ENCODE data around the gene ANKFN1. TPM values are rescaled to one million over a fixed set of nuclear protein-coding genes. Genes with fewer than 3 reads are reported as not detected.

Gene ANKFN1
- total and polyA plus RNA-seq, 2 of the 13 experiments (the other 11 are each of a cell fraction or from before 2014, with no cell fraction given): not detected

DNA sequence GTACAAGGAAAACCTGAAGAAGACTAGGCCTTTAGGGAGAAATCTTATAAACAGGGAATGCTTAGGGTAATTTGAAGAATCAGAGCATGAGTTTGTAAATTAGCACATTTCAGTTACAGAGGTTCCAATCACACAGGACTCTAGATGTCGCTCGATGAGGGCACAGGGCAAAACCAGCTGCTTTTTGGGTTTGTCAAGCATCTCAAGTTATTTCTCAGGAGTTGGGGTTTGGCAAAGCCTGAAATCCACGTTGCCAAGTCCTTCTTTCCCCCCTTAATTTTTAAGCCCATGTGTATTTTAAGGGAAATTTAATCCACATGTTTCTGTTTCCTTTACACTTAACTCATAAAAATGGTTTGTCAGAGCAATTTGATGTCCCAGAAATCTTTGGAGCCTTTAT lies 146.9 kb downstream of the ANKFN1 start:
- Histone ChIP-seq H3K79me2 (ENCODE audit: insufficient read depth, low read length) (no peaks in the 10 kb centered on the region), H3K4me3 (replicated peaks in 1 of 3; ENCODE audit: insufficient read depth in 1 of 3, low read depth in 2 of 3, low read length in 3 of 3) (no peak overlapping the region), H3K36me3 (replicated peaks in 1 of 2; ENCODE audit: control insufficient read depth in 1 of 2, insufficient read depth in 2 of 2, low read length in 2 of 2) (no peaks in the 10 kb centered on the region), H3K4me1 (ENCODE audit: insufficient read depth, low read length) (no peaks in the 10 kb centered on the region), H2AFZ (ENCODE audit: low read length) (no peak overlapping the region), H3K9ac (ENCODE audit: insufficient read depth, low read depth, low read length) (no peak overlapping the region), H3K27ac (ENCODE audit: extremely low read length, insufficient read depth, low read length) (no peak overlapping the region), H4K20me1 (ENCODE audit: insufficient read depth, low read length) (no peaks in the 10 kb centered on the region), H3K4me2 (ENCODE audit: low read depth, low read length) (no peak overlapping the region), H3K9me3 (ENCODE audit: low read length) (no peaks in the 10 kb centered on the region), H3K27me3 (ENCODE audit: control insufficient read depth in 1 of 2, insufficient read depth in 2 of 2, low read length in 2 of 2) (no peaks in the 10 kb centered on the region)
- 1% methylated on average over 3 of the region's 3 CpGs for WGBS (ENCODE audit: low lambda C conversion rate)
- CTCF ChIA-PET (ENCODE audit: low intra/inter-chr PET ratio, low total read pairs): no interaction called here
- no TSS peak for BruUV-seq (replicated peaks)
- no peak for TF ChIP-seq ZNF660 (CRISPR knock-in tag; IDR thresholded peaks at IDR 0.05; ENCODE audit: borderline replicate concordance, low read depth)
- TF ChIP-seq, protein P1, sequence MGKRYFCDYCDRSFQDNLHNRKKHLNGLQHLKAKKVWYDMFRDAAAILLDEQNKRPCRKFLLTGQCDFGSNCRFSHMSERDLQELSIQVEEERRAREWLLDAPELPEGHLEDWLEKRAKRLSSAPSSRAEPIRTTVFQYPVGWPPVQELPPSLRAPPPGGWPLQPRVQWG (CRISPR knock-in tag; IDR thresholded peaks at IDR 0.05; ENCODE audit: borderline replicate concordance, low read depth): no peak
- no peak for TF ChIP-seq ONECUT2 (CRISPR knock-in tag; IDR thresholded peaks at IDR 0.05)
- intact Hi-C loops (cut with micrococcal nuclease; ENCODE audit: unreplicated experiment): no loop called here
- in situ Hi-C loops (cut with HindIII; ENCODE audit: extremely low pct_ligation_motif_present, low pct_unique_long_range_greater_than_20kb): no loop called here
- no peak for ATAC-seq
- FAIRE-seq: no peak
- DNase-seq (ENCODE audit: low spot score): no peak
- POLR2A ChIA-PET: no interaction called here

- Histone ChIP-seq H3K79me2 (ENCODE audit: insufficient read depth, low read length) (no peaks in the 10 kb centered on the region), H3K27me3 (ENCODE audit: control insufficient read depth in 1 of 2, insufficient read depth in 2 of 2, low read length in 2 of 2) (no peaks in the 10 kb centered on the region), H3K4me2 (ENCODE audit: low read depth, low read length) (no peak overlapping the region), H3K4me3 (replicated peaks in 1 of 3; ENCODE audit: insufficient read depth in 1 of 3, low read depth in 2 of 3, low read length in 3 of 3) (no peak overlapping the region), H3K36me3 (replicated peaks in 1 of 2; ENCODE audit: control insufficient read depth in 1 of 2, insufficient read depth in 2 of 2, low read length in 2 of 2) (no peaks in the 10 kb centered on the region), H2AFZ (ENCODE audit: low read length) (no peak overlapping the region), H3K4me1 (ENCODE audit: insufficient read depth, low read length) (no peaks in the 10 kb centered on the region), H3K9me3 (ENCODE audit: low read length) (no peaks in the 10 kb centered on the region), H4K20me1 (ENCODE audit: insufficient read depth, low read length) (no peaks in the 10 kb centered on the region), H3K27ac (ENCODE audit: extremely low read length, insufficient read depth, low read length) (no peak overlapping the region), H3K9ac (ENCODE audit: insufficient read depth, low read depth, low read length) (no peak overlapping the region)
- in situ Hi-C loops (cut with HindIII; ENCODE audit: extremely low pct_ligation_motif_present, low pct_unique_long_range_greater_than_20kb) (no loop called here), intact Hi-C loops (cut with micrococcal nuclease; ENCODE audit: unreplicated experiment) (no loop called here)
- no peak for DNase-seq (ENCODE audit: low spot score)
- no TSS peak for BruUV-seq (replicated peaks)
- ChIA-PET CTCF (ENCODE audit: low intra/inter-chr PET ratio, low total read pairs) (no interaction called here), POLR2A (no interaction called here)
- WGBS (ENCODE audit: low lambda C conversion rate): 3% methylated on average over 1 of the region's 1 CpG
- ATAC-seq: no peak
- FAIRE-seq: no peak
- TF ChIP-seq, protein P2, sequence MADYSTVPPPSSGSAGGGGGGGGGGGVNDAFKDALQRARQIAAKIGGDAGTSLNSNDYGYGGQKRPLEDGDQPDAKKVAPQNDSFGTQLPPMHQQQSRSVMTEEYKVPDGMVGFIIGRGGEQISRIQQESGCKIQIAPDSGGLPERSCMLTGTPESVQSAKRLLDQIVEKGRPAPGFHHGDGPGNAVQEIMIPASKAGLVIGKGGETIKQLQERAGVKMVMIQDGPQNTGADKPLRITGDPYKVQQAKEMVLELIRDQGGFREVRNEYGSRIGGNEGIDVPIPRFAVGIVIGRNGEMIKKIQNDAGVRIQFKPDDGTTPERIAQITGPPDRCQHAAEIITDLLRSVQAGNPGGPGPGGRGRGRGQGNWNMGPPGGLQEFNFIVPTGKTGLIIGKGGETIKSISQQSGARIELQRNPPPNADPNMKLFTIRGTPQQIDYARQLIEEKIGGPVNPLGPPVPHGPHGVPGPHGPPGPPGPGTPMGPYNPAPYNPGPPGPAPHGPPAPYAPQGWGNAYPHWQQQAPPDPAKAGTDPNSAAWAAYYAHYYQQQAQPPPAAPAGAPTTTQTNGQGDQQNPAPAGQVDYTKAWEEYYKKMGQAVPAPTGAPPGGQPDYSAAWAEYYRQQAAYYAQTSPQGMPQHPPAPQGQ (CRISPR knock-in tag; IDR thresholded peaks at IDR 0.05; ENCODE audit: borderline replicate concordance): no peak
- TF ChIP-seq ZNF563 (CRISPR knock-in tag; IDR thresholded peaks at IDR 0.05): no peak
- no peak for TF ChIP-seq GPN1 (CRISPR knock-in tag; IDR thresholded peaks at IDR 0.05; ENCODE audit: borderline replicate concordance)
- TF ChIP-seq, protein P3, sequence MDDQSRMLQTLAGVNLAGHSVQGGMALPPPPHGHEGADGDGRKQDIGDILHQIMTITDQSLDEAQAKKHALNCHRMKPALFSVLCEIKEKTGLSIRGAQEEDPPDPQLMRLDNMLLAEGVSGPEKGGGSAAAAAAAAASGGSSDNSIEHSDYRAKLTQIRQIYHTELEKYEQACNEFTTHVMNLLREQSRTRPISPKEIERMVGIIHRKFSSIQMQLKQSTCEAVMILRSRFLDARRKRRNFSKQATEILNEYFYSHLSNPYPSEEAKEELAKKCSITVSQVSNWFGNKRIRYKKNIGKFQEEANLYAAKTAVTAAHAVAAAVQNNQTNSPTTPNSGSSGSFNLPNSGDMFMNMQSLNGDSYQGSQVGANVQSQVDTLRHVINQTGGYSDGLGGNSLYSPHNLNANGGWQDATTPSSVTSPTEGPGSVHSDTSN (CRISPR knock-in tag; IDR thresholded peaks at IDR 0.05; ENCODE audit: borderline replicate concordance): no peak
- TF ChIP-seq ZXDC (CRISPR knock-in tag; IDR thresholded peaks at IDR 0.05): no peak
- TF ChIP-seq RNF2 (conservative IDR thresholded peaks at IDR 0.05; ENCODE audit: low read depth): no peak
- TF ChIP-seq FOXC1 (CRISPR knock-in tag; IDR thresholded peaks at IDR 0.05; ENCODE audit: borderline replicate concordance): no peak
- TF ChIP-seq ARNTL (CRISPR knock-in tag; IDR thresholded peaks at IDR 0.05): no peak
- TF ChIP-seq MXI1 (IDR thresholded peaks at IDR 0.05; ENCODE audit: borderline replicate concordance, low read depth, low read length): no peak
- no peak for TF ChIP-seq MAFG (CRISPR knock-in tag; IDR thresholded peaks at IDR 0.05)
- TF ChIP-seq PITX1 (CRISPR knock-in tag; IDR thresholded peaks at IDR 0.05): no peak
Observed at GRCh38 chr17:56305007-56305406, 151.7 kb downstream of the ANKFN1 start.

Data from HepG2 (cell line).